ENCODE results near the gene CDK8.

GRCh38 chr13:26386026-26386425, 132.1 kb downstream of the CDK8 start:
- TF ChIP-seq CTCF (IDR thresholded peaks at IDR 0.05; ENCODE audit: low read length) (no peak), EZH2 (IDR thresholded peaks at IDR 0.05; ENCODE audit: borderline replicate concordance, low read length) (no peak)
